HFFc6 (cell line): ENCODE data around the gene GPANK1. TPM values are rescaled to one million over a fixed set of nuclear protein-coding genes. Genes with fewer than 3 reads are reported as not detected.

Experiments used
- DNase-seq: peaks from one replicate; pipeline ENCODE4 v3.0.0-alpha.2; 2018
- H3K27ac Mint-ChIP-seq: 2 replicates; pipeline ENCODE4 v1.8.0; 2020; ENCODE audit warnings: mild to moderate bottlenecking, mixed read lengths
- H3K27me3 Mint-ChIP-seq: 2 replicates; pipeline ENCODE4 v1.8.0; 2021; ENCODE audit warnings: mild to moderate bottlenecking, moderate library complexity, mixed read lengths; ENCODE audit not compliant: insufficient read depth
- H3K36me3 Mint-ChIP-seq: 2 replicates; pipeline ENCODE4 v1.8.0; 2021; ENCODE audit warnings: low read depth, mixed read lengths
- H3K4me1 Mint-ChIP-seq: 2 replicates; pipeline ENCODE4 v1.8.0; 2020; ENCODE audit warnings: low read depth, mixed read lengths
- H3K4me3 Mint-ChIP-seq: 2 replicates; pipeline ENCODE4 v1.8.0; 2020; ENCODE audit warnings: mild to moderate bottlenecking, moderate library complexity, mixed read lengths
- H3K9me3 Mint-ChIP-seq: 2 replicates; pipeline ENCODE4 v1.8.0; 2020; ENCODE audit warnings: mild to moderate bottlenecking, mixed read lengths
- CTCF ChIP-seq: fragments of 200-600 bp; sonication (generic); IDR thresholded peaks from 2 replicates; pipeline ENCODE4 v1.5.0; 2021; ENCODE audit warnings: antibody characterized with exemption, mild to moderate bottlenecking
- total RNA-seq, 6 experiments: library from RNA; stranded (reverse); fragmentation: NEBNext Ultra II Directional; extraction: Animal tissue kit (Norgen Biotek cat#: 25700); gene quantifications; 2 replicates in 1 of 6; 3 replicates in 5 of 6; pipeline ENCODE4 v1.2.3, GENCODE V29; 2021

The GPANK1 gene
- total RNA-seq, 6 experiments from 2014 or later: 11.6 to 14.9 (median 13.0) TPM

DNA sequence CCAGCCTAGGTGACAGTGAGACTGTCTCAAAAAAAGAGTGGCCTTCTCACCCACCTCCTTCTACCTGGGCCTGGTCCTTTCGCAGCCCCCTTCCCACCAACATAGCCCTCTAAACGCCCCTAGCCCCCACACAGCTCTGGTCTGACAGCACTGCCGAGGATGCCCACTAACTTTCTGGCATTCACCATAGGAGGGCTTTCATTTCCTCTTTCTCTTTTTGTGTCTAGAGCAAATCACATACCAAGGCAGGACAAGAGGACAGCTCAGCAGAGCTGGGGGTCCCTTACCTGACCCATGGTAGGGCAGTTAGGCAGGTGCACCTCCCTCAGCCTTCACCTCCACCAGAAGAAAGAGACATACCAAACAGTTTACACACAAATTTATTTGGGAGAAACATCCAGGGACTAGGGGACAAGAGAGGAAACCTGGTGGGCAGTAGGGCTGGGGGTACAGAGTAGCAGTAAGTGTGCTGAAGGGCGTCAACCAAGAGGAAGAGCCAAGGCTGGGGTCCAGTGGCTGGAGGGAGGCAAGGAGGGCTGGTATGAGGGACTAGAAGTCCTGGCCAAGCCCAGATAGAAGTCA is 11.6 kb upstream of the GPANK1 start:
- Mint-ChIP-seq H3K36me3 (peaks cover 18% of the 10 kb centered on the region), H3K27ac (no peak overlapping the region), H3K4me3 (no peak overlapping the region), H3K4me1 (peaks cover 14% of the 10 kb centered on the region), H3K9me3 (no peaks in the 10 kb centered on the region), H3K27me3 (peaks cover 5% of the 10 kb centered on the region)
- TF ChIP-seq CTCF: no peak
- DNase-seq: no peak

GRCh38 chr6:31669676-31670075 is 4.9 kb upstream of the GPANK1 start, which contains the start of gene LY6G5B:
LY6G5B (plus strand) TSS chr6:31669976; CDS start chr6:31670951, 975 bp downstream.
- no peak for DNase-seq
- H3K4me1 Mint-ChIP-seq: peaks cover 40% of the 10 kb centered on the region
- peaks cover 57% of the 10 kb centered on the region for H3K36me3 Mint-ChIP-seq
- H3K9me3 Mint-ChIP-seq: no peaks in the 10 kb centered on the region
- H3K27ac Mint-ChIP-seq: peak within 1 kb of the TSS; percentile 31
- H3K4me3 Mint-ChIP-seq: no peak within 1 kb of the TSS
- peaks cover 8% of the 10 kb centered on the region for H3K27me3 Mint-ChIP-seq
- no peak for TF ChIP-seq CTCF

DNA sequence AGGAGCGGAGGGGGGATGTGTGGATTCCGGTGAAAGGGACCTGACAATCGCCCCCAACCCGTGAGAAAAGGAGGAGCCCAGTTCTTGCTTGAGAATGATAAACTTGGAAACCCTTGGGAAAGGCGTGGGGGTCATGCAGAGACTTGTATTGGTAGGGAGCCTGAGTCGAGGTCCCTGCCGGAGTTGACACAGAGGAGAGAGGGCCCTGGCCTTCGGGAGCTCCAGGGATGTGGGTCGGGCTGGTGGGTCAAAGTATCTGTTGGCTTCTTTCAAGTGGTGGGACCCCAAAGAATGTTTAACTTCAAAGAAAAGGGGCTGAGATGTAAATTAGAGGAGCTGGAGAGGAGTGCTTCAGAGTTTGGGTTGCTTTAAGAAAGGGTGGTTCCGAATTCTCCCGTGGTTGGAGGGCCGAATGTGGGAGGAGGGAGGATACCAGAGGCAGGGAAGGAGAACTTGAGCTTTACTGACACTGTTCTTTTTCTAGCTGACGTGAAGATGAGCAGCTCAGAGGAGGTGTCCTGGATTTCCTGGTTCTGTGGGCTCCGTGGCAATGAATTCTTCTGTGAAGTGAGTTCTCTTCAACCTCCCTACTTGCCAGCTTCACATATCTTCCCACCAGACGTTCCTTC is 1.7 kb upstream of the GPANK1 start:
- Mint-ChIP-seq H3K4me1 (peaks cover 63% of the 10 kb centered on the region), H3K9me3 (no peaks in the 10 kb centered on the region), H3K27ac (peak overlapping the region; percentile 98), H3K36me3 (peaks cover 52% of the 10 kb centered on the region), H3K4me3 (peak overlapping the region; percentile 95), H3K27me3 (peaks cover 4% of the 10 kb centered on the region)
- TF ChIP-seq CTCF: no peak
- DNase-seq: no peak

DNA sequence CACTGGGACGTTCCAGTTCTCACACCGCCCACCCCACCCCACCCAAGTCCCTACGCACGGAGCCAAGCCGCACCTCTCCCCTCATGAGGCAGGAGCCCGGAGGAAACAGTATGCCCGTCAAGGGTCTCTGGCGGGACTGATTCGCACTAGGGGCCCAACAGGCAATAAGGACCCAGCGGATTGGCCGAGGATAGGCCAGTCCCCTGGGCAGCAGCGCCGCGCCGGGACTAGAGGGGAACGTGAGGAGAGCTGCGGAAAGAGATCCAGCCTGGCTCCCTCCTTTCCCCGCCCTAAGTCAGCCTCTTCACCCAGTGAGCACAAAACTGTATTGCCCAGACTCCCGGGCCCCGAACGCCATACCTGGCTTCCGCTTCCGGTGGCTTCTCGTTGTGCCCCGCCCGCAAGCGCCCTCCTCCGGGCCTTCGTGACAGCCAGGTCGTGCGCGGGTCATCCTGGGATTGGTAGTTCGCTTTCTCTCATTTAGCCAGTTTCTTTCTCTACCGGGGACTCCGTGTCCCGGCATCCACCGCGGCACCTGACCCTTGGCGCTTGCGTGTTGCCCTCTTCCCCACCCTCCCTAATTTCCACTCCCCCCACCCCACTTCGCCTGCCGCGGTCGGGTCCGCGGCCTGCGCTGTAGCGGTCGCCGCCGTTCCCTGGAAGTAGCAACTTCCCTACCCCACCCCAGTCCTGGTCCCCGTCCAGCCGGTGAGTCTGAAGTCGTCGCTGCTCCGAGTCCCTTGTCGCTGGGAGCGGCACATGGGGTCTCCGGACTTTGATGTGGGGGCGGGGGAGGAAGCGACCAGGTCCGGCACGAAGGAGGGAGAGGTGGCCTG is 922 bp upstream of the GPANK1 start, which contains the start of gene CSNK2B:
CSNK2B (plus strand) TSS at position 580 of the 836 bp plus-strand sequence. CDS start 752 bp downstream, outside the sequence.
- H3K4me3 Mint-ChIP-seq: peak within 1 kb of the TSS; percentile 95
- H3K27me3 Mint-ChIP-seq: peaks cover 4% of the 10 kb centered on the region
- TF ChIP-seq CTCF: peak; percentile 47
- no peaks in the 10 kb centered on the region for H3K9me3 Mint-ChIP-seq
- H3K36me3 Mint-ChIP-seq: peaks cover 46% of the 10 kb centered on the region
- DNase-seq: peak; percentile 97
- peaks cover 70% of the 10 kb centered on the region for H3K4me1 Mint-ChIP-seq
- peak within 1 kb of the TSS; percentile 98 for H3K27ac Mint-ChIP-seq

DNA sequence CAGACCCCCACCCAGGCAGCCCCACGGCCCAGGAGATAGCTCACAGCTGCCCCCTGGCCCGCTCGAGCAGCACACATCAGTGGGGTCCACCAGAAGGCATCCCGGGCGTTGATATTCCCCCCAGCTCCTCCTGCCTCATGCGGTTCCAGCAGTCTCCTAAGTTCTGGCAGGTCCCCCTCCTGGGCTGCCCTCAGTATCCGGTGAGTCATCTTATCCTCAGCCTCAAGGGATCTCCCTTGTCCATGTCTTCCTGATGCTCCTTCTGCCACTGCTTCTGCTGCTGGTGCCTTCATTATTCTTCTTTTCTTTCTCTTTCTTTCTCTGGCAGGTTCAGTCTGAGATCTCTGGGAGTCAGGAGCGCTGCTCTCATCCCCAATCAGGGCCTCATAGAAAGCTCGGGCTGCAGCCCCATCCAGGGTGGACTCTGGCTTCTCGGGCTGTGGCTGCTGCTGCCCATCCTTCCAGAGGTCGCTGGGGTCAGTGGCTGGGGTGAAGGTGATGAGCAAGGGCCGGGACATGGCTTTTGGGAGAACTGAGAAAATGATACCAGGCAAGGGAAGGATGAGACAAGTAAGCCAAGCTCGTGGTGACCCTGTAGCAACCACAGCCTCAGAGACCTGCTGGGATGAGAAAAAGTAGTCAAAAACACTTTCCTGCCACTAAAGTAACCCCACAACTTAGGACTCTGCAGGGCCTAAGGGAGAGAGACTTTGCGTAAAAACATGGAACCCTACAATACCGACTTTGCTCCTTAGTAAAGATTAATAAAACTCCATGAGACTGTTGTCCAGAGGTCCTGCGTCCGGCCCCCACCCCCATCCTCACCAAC is 622 bp downstream of the GPANK1 start:
- peak; percentile 30; the same call in 1 of the 2 replicates for TF ChIP-seq CTCF
- Mint-ChIP-seq H3K27ac (peak overlapping the region; percentile 98), H3K9me3 (no peaks in the 10 kb centered on the region), H3K27me3 (peaks cover 4% of the 10 kb centered on the region), H3K36me3 (peaks cover 41% of the 10 kb centered on the region), H3K4me3 (peak overlapping the region; percentile 95), H3K4me1 (peaks cover 69% of the 10 kb centered on the region)
- DNase-seq: peak; percentile 76
